Breast epithelium (tissue), 4 donors: ENCODE data around the gene AMZ1. TPM values are rescaled to one million over a fixed set of nuclear protein-coding genes. Genes with fewer than 3 reads are reported as not detected.

ENCODE experiments used
- DNase-seq, 2 donors: peaks; one replicate each; pipeline ENCODE4 v3.0.0-alpha.2; 2019; ENCODE audit warnings: low spot score in 2 of 2
- H3K27ac ChIP-seq, 2 donors: fragments of 200-600 bp; sonication (generic) in 1 of 2; one replicate each; pipeline ENCODE4 v1.5.1; 2016 to 2019; ENCODE audit warnings: mild to moderate bottlenecking in 1 of 2
- H3K27me3 ChIP-seq, 2 donors: fragments of 200-600 bp; sonication (generic) in 1 of 2; one replicate each; pipeline versions ENCODE4 v1.5.1 to v1.6.0; 2017 to 2019; ENCODE audit warnings: control low read depth in 1 of 2, mild to moderate bottlenecking in 1 of 2
- H3K36me3 ChIP-seq: fragments of 200-600 bp; one replicate; pipeline ENCODE4 v1.5.1; 2019
- H3K4me1 ChIP-seq, 2 donors: fragments of 200-600 bp; sonication (generic); one replicate each; pipeline ENCODE4 v1.5.1; 2016 to 2019; ENCODE audit warnings: control low read depth in 1 of 2
- H3K4me3 ChIP-seq, 3 donors: fragments of 200-600 bp; sonication (generic); 1 replicate in 2 of 3; 2 replicates in 1 of 3; pipeline ENCODE4 v1.5.1; 2016 to 2019; ENCODE audit warnings: mild to moderate bottlenecking in 3 of 3, moderate library complexity in 2 of 3
- H3K9me3 ChIP-seq, 2 donors: fragments of 200-600 bp; sonication (generic) in 1 of 2; one replicate each; pipeline ENCODE4 v1.5.1; 2016 to 2019; ENCODE audit warnings: control low read depth in 1 of 2
- POLR2A ChIP-seq: fragments of 450-650 bp; IDR thresholded peaks from one replicate; pipeline ENCODE4 v1.6.1; 2016; ENCODE audit warnings: antibody characterized with exemption, mild to moderate bottlenecking, moderate library complexity
- POLR2AphosphoS5 ChIP-seq, 3 donors: sonication (generic); formaldehyde crosslinking; IDR thresholded peaks; one replicate each; pipeline ENCODE4 v1.6.1; 2017; ENCODE audit warnings: antibody characterized with exemption in 3 of 3
- intact Hi-C: fragments of 100-400 bp; cut with DNase I; formaldehyde crosslinking; loops from one replicate; pipeline ENCODE4 v1.15.1; 2023; ENCODE audit warnings: low total_unique reads
- total RNA-seq, 3 donors: library from RNA; depleted of rRNA; stranded (reverse); fragments of >200 nt; gene quantifications; one replicate each; pipeline ENCODE4 v1.1.0, GENCODE V29; 2016
- TF ChIP-seq, protein P1 (sequence below), 3 donors: fragments of 450-650 bp; IDR thresholded peaks; one replicate each; pipeline ENCODE4 v1.5.1; 2016 to 2017; ENCODE audit warnings: antibody characterized with exemption in 3 of 3, mild to moderate bottlenecking in 3 of 3, moderate library complexity in 3 of 3

Gene AMZ1
- total RNA-seq, 3 donors from 2014 or later = 0.16 to 0.88 (median 0.33) TPM

GRCh38 chr7:2657920-2658671, 29.9 kb upstream of the AMZ1 start:
- intact Hi-C loops = no loop called here
- H3K4me3 ChIP-seq = no peak overlapping the region
- no peaks in the 10 kb centered on the region for H3K27me3 ChIP-seq
- no peaks in the 10 kb centered on the region for H3K9me3 ChIP-seq
- H3K36me3 ChIP-seq = no peaks in the 10 kb centered on the region
- H3K27ac ChIP-seq = no peak overlapping the region
- no peak for DNase-seq
- H3K4me1 ChIP-seq = no peaks in the 10 kb centered on the region
- TF ChIP-seq, protein P1, sequence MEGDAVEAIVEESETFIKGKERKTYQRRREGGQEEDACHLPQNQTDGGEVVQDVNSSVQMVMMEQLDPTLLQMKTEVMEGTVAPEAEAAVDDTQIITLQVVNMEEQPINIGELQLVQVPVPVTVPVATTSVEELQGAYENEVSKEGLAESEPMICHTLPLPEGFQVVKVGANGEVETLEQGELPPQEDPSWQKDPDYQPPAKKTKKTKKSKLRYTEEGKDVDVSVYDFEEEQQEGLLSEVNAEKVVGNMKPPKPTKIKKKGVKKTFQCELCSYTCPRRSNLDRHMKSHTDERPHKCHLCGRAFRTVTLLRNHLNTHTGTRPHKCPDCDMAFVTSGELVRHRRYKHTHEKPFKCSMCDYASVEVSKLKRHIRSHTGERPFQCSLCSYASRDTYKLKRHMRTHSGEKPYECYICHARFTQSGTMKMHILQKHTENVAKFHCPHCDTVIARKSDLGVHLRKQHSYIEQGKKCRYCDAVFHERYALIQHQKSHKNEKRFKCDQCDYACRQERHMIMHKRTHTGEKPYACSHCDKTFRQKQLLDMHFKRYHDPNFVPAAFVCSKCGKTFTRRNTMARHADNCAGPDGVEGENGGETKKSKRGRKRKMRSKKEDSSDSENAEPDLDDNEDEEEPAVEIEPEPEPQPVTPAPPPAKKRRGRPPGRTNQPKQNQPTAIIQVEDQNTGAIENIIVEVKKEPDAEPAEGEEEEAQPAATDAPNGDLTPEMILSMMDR (IDR thresholded peaks at IDR 0.05) = no peak
- no peak for TF ChIP-seq POLR2A
- no peak for TF ChIP-seq POLR2AphosphoS5 (IDR thresholded peaks at IDR 0.05)

GRCh38 chr7:2658941-2659340, 29.1 kb upstream of the AMZ1 start:
- no peaks in the 10 kb centered on the region for H3K4me1 ChIP-seq
- no peak for TF ChIP-seq POLR2AphosphoS5 (IDR thresholded peaks at IDR 0.05)
- TF ChIP-seq POLR2A = no peak
- no peaks in the 10 kb centered on the region for H3K9me3 ChIP-seq
- no peak overlapping the region for H3K4me3 ChIP-seq
- H3K27ac ChIP-seq = no peak overlapping the region
- DNase-seq = no peak
- no peaks in the 10 kb centered on the region for H3K36me3 ChIP-seq
- intact Hi-C loops = no loop called here
- no peaks in the 10 kb centered on the region for H3K27me3 ChIP-seq

- no peak overlapping the region for H3K27ac ChIP-seq
- DNase-seq = no peak
- no peaks in the 10 kb centered on the region for H3K36me3 ChIP-seq
- H3K27me3 ChIP-seq = no peaks in the 10 kb centered on the region
- H3K4me1 ChIP-seq = no peaks in the 10 kb centered on the region
- no peaks in the 10 kb centered on the region for H3K9me3 ChIP-seq
- intact Hi-C loops = no loop called here
- no peak overlapping the region for H3K4me3 ChIP-seq
- TF ChIP-seq POLR2A (no peak), POLR2AphosphoS5 (IDR thresholded peaks at IDR 0.05) (no peak)
- TF ChIP-seq, protein P1 (IDR thresholded peaks at IDR 0.05) = no peak
These were observed 28.2 kb upstream of the AMZ1 start for GRCh38 chr7:2659556-2660358.

DNA sequence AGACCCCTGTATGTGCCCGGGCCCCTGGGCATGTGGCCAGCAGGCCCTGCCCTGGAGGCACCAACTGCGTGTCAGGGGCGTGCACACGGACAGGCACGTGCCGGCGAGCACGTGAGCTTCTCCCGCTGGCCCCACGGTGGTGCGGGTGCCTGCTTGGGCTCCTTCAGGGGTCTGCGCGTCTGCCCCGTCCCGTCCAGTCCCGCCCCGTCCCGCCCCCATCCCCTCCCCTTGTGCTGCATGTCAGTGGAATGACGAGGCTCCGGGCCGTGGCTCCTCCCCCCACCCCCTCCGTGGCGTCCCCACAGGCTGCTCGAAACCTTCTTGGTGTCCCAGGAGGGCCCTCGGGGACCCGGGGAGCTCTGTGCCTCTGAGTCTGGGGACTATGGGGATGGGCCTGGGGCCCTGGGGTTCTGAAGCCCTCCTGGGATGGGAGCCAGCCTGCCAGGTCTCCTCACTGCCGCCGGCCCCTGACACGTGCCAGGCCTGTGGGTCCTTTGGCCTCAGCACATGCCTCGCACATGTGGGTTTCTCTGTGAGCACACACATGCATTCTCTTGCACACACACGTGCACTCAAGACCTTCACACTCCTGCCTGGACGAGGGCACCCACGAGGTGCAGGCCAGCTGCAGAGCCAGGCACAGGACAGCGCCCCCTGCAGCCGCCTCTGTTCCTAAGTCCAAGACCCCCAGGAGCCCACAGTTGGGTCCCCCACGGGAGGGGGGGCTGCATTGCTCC, 27.5 kb upstream of the AMZ1 start:
- no peaks in the 10 kb centered on the region for H3K9me3 ChIP-seq
- no peaks in the 10 kb centered on the region for H3K36me3 ChIP-seq
- intact Hi-C loops = no loop called here
- H3K27ac ChIP-seq = no peak overlapping the region
- H3K27me3 ChIP-seq = no peaks in the 10 kb centered on the region
- H3K4me3 ChIP-seq = no peak overlapping the region
- no peak for TF ChIP-seq POLR2A
- TF ChIP-seq, protein P1 (IDR thresholded peaks at IDR 0.05) = no peak
- no peak for TF ChIP-seq POLR2AphosphoS5 (IDR thresholded peaks at IDR 0.05)
- no peak for DNase-seq
- H3K4me1 ChIP-seq = no peaks in the 10 kb centered on the region

- Histone ChIP-seq H3K4me1 (no peaks in the 10 kb centered on the region), H3K36me3 (no peaks in the 10 kb centered on the region), H3K4me3 (no peak overlapping the region), H3K27me3 (no peaks in the 10 kb centered on the region), H3K27ac (no peak overlapping the region), H3K9me3 (no peaks in the 10 kb centered on the region)
- no peak for DNase-seq
- TF ChIP-seq, protein P1 (IDR thresholded peaks at IDR 0.05) = no peak
- no peak for TF ChIP-seq POLR2AphosphoS5 (IDR thresholded peaks at IDR 0.05)
- no peak for TF ChIP-seq POLR2A
- intact Hi-C loops = no loop called here
These were observed 26.9 kb upstream of the AMZ1 start for GRCh38 chr7:2661096-2661449.
